Erythroblast (primary cell): Measurements from ENCODE around the gene GLCE.

Experiments
- GATA1 ChIP-seq: IDR thresholded peaks from 2 replicates; pipeline ENCODE4 v1.6.1; 2011; ENCODE audit warnings: low read depth, mild to moderate bottlenecking, control low read depth, low read length, moderate library complexity
- POLR2A ChIP-seq: IDR thresholded peaks from 2 replicates; pipeline ENCODE4 v1.6.1; 2011; ENCODE audit warnings: mild to moderate bottlenecking, low read length

DNA sequence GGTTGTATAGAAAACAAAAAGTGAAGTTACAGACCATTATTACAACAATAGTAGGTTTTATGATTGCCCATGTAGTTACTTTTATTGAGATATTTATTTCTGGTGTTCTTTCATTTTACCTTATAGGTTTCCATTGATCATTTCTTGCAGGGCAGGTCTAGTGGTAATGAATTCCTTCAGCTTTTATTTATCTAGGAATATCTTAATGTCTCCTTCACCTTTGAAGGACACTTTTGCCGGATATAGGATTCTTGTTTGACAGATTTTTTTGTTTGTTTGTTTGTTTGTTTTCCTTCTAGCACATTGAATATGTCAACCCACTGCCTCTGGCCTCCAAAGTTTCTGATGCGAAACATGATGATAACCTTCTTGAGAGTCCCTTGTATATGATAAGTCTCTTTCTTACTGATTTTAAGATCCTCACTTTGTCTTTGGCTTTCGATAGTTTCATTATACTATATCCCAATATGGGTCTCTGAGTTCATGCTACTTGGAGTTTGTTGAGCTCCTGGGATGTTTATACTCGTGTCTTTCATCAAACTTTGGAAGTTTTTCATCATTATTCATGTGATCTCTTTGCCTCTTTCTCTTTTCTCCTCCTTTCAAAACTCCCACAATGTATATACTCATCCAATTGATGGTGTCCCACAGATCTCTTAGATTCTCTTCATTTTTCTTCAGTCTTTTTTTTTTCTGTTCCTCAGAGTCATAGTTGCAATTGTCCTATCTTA lies 62.8 kb downstream of the GLCE start:
- no peak for TF ChIP-seq GATA1
- no peak for TF ChIP-seq POLR2A
